PFSK-1 (cell line): ENCODE results near the gene ARHGEF4.

Source experiments
- FOXP2 ChIP-seq: optimal IDR thresholded peaks from 2 replicates; pipeline ENCODE3; 2011; ENCODE audit warnings: borderline replicate concordance, control low read depth, inconsistent platforms; ENCODE audit not compliant: insufficient read depth; ENCODE audit errors: extremely low read length, extremely low read depth
- POLR2AphosphoS5 ChIP-seq: IDR thresholded peaks from 2 replicates; pipeline ENCODE4 v1.6.1; 2012; ENCODE audit warnings: low read depth, mild to moderate bottlenecking, control low read depth, low read length, moderate library complexity
- SIN3A ChIP-seq: IDR thresholded peaks from 2 replicates; pipeline ENCODE4 v1.6.1; 2012; ENCODE audit warnings: mild to moderate bottlenecking, low read length, moderate library complexity, borderline replicate concordance; ENCODE audit not compliant: insufficient read depth
- TAF1 ChIP-seq: IDR thresholded peaks from 2 replicates; pipeline ENCODE4 v1.6.1; 2012; ENCODE audit warnings: low read length, control low read depth, borderline replicate concordance; ENCODE audit not compliant: insufficient read depth
- TF ChIP-seq, protein P1 (sequence below), 2 experiments: IDR thresholded peaks; 2 replicates each; pipeline versions ENCODE4 v1.6.1 to v1.8.0; 2011 to 2012; ENCODE audit warnings: low read depth in 2 of 2, low read length in 2 of 2, control low read depth in 1 of 2, inconsistent platforms in 1 of 2, mild to moderate bottlenecking in 1 of 2, moderate library complexity in 1 of 2; ENCODE audit not compliant: insufficient read depth in 1 of 2

ARHGEF4 gene

DNA sequence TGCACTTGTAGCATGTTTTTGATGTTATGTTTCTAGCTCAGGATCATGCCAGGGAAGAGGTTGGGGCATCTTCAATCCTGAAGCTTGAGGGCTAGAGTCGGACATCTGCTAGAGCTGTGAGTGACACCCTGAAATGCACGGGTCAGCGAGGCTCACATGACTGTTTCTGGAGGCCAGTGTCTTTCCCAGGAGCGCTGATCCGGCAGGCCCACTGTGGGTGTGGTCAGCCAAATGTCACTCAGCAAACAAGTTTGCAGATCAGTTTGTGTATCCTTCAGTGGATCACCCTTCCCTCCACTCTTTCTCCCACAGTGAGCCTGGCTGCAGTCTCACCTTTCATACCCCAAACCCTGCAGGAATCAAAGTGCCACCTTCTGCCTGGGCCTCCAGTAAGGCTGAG is 23.0 kb upstream of the ARHGEF4 start:
- TF ChIP-seq FOXP2 (no peak), POLR2AphosphoS5 (no peak), SIN3A (no peak), TAF1 (no peak)
- TF ChIP-seq, protein P1, sequence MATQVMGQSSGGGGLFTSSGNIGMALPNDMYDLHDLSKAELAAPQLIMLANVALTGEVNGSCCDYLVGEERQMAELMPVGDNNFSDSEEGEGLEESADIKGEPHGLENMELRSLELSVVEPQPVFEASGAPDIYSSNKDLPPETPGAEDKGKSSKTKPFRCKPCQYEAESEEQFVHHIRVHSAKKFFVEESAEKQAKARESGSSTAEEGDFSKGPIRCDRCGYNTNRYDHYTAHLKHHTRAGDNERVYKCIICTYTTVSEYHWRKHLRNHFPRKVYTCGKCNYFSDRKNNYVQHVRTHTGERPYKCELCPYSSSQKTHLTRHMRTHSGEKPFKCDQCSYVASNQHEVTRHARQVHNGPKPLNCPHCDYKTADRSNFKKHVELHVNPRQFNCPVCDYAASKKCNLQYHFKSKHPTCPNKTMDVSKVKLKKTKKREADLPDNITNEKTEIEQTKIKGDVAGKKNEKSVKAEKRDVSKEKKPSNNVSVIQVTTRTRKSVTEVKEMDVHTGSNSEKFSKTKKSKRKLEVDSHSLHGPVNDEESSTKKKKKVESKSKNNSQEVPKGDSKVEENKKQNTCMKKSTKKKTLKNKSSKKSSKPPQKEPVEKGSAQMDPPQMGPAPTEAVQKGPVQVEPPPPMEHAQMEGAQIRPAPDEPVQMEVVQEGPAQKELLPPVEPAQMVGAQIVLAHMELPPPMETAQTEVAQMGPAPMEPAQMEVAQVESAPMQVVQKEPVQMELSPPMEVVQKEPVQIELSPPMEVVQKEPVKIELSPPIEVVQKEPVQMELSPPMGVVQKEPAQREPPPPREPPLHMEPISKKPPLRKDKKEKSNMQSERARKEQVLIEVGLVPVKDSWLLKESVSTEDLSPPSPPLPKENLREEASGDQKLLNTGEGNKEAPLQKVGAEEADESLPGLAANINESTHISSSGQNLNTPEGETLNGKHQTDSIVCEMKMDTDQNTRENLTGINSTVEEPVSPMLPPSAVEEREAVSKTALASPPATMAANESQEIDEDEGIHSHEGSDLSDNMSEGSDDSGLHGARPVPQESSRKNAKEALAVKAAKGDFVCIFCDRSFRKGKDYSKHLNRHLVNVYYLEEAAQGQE (IDR thresholded peaks at IDR 0.05; ENCODE audit: insufficient read depth in 1 of 2, low read depth in 2 of 2, low read length in 2 of 2): no peak

DNA sequence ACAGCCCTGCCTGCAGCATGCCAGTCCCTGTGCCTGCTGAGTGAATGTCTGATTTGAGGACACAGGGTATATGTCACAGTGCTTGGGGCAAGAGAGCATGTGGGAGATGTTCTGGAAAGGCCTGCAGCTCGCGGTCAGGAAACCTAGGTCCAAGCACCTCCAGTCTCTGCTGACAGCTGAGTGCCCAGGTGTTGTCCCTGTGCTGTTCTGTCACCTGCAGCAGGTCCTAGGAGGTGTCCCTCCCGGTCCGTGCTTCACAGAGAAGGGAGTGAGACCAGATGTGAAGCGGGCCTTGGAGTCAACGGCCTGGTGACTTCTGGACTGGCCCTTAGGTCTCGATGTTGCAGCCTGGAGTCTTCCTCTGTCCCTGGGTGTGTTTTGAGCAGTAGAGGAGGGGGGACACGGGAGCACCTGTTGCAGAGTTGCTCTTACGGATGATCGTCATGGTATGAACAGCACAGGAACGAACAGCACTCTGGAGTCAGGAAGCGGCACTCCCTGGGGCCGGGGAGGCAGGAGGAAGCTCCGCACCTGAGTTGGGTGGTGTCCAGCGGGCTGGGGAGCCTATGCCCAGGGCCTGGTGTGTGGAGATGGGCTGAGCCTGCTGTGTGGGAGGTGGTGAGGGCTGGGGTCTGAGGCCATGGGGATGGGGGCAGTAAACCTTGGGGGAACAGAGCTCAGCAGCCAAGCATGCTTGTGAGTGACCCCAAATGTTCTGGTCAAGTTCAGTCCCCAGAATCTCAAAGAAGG is 21.6 kb upstream of the ARHGEF4 start:
- no peak for TF ChIP-seq TAF1
- no peak for TF ChIP-seq SIN3A
- TF ChIP-seq, protein P1 (IDR thresholded peaks at IDR 0.05; ENCODE audit: insufficient read depth in 1 of 2, low read depth in 2 of 2, low read length in 2 of 2): no peak
- no peak for TF ChIP-seq FOXP2
- TF ChIP-seq POLR2AphosphoS5: no peak

DNA sequence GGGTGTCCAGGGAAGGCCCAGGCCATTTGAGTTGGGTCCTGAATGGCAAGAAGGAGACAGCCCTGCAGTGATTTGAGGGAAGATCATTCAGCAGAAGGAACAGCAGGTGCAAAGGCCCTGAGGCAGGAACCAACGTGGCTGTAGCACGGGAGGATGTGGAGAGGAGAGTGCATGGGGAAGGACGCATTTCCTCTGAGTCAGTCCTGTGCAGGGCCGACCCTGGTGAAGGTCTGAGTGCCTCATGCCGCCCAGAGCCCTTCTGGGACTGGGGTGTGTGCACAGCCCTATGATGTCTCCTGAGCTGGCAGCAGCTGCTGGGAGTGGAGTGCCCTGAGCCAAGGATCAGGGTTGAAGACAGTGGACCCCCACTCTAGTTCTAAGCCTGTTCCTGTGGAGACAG is 17.9 kb upstream of the ARHGEF4 start:
- TF ChIP-seq POLR2AphosphoS5 (no peak), SIN3A (no peak), FOXP2 (no peak), TAF1 (no peak)
- TF ChIP-seq, protein P1 (IDR thresholded peaks at IDR 0.05; ENCODE audit: insufficient read depth in 1 of 2, low read depth in 2 of 2, low read length in 2 of 2): no peak

DNA sequence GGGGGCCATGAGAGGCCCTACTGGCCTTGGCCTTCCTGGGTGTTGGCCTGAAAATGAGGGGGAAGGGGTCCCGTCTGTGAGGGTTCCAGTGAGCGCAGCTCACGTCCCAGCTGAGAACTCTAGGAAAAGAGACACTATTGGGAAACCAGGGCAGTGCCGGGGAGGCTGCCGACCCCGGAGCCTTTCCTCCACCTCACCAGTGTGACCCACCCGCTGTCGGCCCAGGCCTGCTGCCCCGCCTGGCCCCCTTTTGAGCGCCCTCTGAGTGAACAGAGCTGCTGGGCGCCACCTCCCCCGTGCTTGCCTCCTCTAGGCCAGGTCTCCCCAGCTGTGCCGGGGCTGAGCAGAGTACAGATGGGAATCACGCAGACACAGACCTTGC is 17.5 kb upstream of the ARHGEF4 start:
- TF ChIP-seq, protein P1 (IDR thresholded peaks at IDR 0.05; ENCODE audit: insufficient read depth in 1 of 2, low read depth in 2 of 2, low read length in 2 of 2): no peak
- no peak for TF ChIP-seq TAF1
- TF ChIP-seq POLR2AphosphoS5: no peak
- TF ChIP-seq FOXP2: no peak
- TF ChIP-seq SIN3A: no peak
